ENCODE measurements around the gene RAB18. TPM values are rescaled to one million over a fixed set of nuclear protein-coding genes. Genes with fewer than 3 reads are reported as not detected.

RAB18 gene
- total and polyA plus RNA-seq, 9 donors, result 23.9 to 98.4 (median 83.6) TPM

- TF ChIP-seq CTCF (IDR thresholded peaks at IDR 0.05), result no peak
- TF ChIP-seq EP300 (IDR thresholded peaks at IDR 0.05), result no peak
- TF ChIP-seq POLR2A (IDR thresholded peaks at IDR 0.05), result no peak
- intact Hi-C loops (cut with DNase I), result loop anchor here in 1 of 4 donors (10.0 kb wide), 1 partner anchor 844 kb away; no protein-coding TSS in a partner anchor
- no peaks in the 10 kb centered on the region for H3K36me3 ChIP-seq
- H3K4me3 ChIP-seq, result no peak overlapping the region
- H3K27me3 ChIP-seq, result no peaks in the 10 kb centered on the region
- H3K27ac ChIP-seq, result no peak overlapping the region
- DNase-seq, result no peak
- H3K4me1 ChIP-seq (ENCODE audit: insufficient read depth), result no peaks in the 10 kb centered on the region
- 87 to 95% (median 94%) methylated on average over 1 of the region's 1 CpG for WGBS, 3 donors
- no peaks in the 10 kb centered on the region for H3K9me3 ChIP-seq
Observed at GRCh38 chr10:27540672-27541071, 36.6 kb downstream of the RAB18 start.

DNA sequence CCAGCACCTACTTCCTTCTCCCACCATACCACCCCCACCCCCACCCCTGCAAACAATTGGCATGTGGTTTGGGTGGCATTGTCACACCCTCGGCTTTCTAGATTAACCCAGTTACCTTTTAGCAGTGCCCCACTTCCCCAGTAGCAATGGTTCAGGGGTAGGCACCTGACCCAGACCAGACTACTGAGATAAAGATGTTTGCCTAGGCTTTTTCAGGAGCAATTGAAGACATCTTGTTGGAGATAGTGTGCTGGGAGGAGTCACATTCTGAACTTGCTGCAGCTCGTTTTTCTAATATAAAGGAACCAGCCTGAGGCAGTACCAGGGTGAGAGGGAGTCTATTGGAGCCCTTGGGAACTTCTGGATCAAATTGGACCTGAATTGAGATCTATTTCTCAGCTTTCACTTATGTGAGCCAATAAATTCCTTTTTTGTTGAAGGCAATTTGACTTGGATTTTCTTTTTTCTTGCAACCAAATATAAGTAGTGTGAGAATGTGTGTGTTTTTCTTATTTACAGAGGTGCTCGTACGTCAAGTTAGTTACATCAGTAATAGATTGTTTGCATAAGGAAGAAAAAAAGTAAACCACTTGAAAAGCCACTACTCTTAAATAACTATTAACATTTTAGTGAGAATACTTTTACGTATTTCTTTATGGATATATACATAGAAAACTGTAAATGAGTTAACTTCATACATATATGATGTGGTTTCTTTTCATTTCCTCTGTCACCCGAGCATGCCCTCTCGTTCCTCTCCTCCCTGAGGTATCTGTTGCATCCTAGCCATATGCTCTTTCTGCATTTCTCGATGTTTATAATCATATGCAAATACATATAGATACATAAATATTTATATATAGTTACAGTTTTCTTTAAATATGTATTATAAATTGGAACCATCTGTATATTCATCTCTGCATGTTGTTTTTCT lies 38.0 kb downstream of the RAB18 start:
- Histone ChIP-seq H3K27ac (no peak overlapping the region), H3K9me3 (no peaks in the 10 kb centered on the region), H3K27me3 (no peaks in the 10 kb centered on the region), H3K4me1 (ENCODE audit: insufficient read depth) (no peaks in the 10 kb centered on the region), H3K36me3 (no peaks in the 10 kb centered on the region), H3K4me3 (no peak overlapping the region)
- intact Hi-C loops (cut with DNase I), result loop anchor here in 1 of 4 donors (10.0 kb wide), 1 partner anchor 843 kb away; no protein-coding TSS in a partner anchor
- DNase-seq, result no peak
- TF ChIP-seq CTCF (IDR thresholded peaks at IDR 0.05) (no peak), EP300 (IDR thresholded peaks at IDR 0.05) (no peak), POLR2A (IDR thresholded peaks at IDR 0.05) (no peak)
- 79 to 86% (median 83%) methylated on average over 8 of the region's 8 CpGs for WGBS, 3 donors

- Histone ChIP-seq H3K9me3 (no peaks in the 10 kb centered on the region), H3K27me3 (no peaks in the 10 kb centered on the region), H3K36me3 (no peaks in the 10 kb centered on the region), H3K27ac (no peak overlapping the region), H3K4me3 (no peak overlapping the region), H3K4me1 (ENCODE audit: insufficient read depth) (no peaks in the 10 kb centered on the region)
- WGBS, 3 donors, result 81 to 87% (median 84%) methylated on average over 2 of the region's 2 CpGs
- intact Hi-C loops (cut with DNase I), result loop anchor here in 1 of 4 donors (10.0 kb wide), 1 partner anchor 842 kb away; no protein-coding TSS in a partner anchor
- TF ChIP-seq POLR2A (IDR thresholded peaks at IDR 0.05) (no peak), EP300 (IDR thresholded peaks at IDR 0.05) (no peak), CTCF (IDR thresholded peaks at IDR 0.05) (no peak)
- no peak for DNase-seq
Observed at GRCh38 chr10:27542812-27543211, 38.7 kb downstream of the RAB18 start.

DNA sequence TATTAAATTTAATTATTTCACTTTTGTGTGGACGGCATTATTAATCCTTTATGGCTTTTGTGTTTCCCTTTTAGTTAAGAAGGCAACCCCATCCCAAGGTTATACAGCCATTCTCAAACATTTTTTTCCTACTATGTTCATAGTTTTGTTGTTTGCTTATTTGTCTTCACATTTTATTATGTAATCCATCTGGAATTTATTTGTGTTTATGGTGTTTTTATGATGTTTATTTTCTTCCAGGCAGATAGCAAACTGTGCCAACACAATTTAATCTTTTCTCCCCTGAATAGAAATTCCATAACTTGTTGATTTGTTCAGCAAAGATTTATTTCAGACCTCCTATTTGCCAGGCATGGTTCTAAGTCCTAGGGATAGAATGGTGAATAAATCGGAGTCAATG lies 42.9 kb downstream of the RAB18 start:
- no peak for DNase-seq
- Histone ChIP-seq H3K36me3 (no peaks in the 10 kb centered on the region), H3K4me3 (no peak overlapping the region), H3K9me3 (no peaks in the 10 kb centered on the region), H3K4me1 (ENCODE audit: insufficient read depth) (no peaks in the 10 kb centered on the region), H3K27ac (no peak overlapping the region), H3K27me3 (no peaks in the 10 kb centered on the region)
- TF ChIP-seq POLR2A (IDR thresholded peaks at IDR 0.05) (no peak), EP300 (IDR thresholded peaks at IDR 0.05) (no peak), CTCF (IDR thresholded peaks at IDR 0.05) (no peak)
- 81 to 93% (median 91%) methylated on average over 2 of the region's 2 CpGs for WGBS, 3 donors
- intact Hi-C loops (cut with DNase I), result loop anchor here in 1 of 4 donors (10.0 kb wide), 1 partner anchor 838 kb away; no protein-coding TSS in a partner anchor

Measured in ovary (tissue), 9 donors.